Measurements from ENCODE around the gene BAX. TPM values are rescaled to one million over a fixed set of nuclear protein-coding genes. Genes with fewer than 3 reads are reported as not detected.

BAX gene
- total RNA-seq, 1 donor from 2014 or later: 25.5 TPM

GRCh38 chr19:48934837-48935236 lies 19.8 kb upstream of the BAX start:
- no peak for DNase-seq
- Histone ChIP-seq H3K4me1 (peaks cover 16% of the 10 kb centered on the region), H3K27ac (replicated peaks) (no peak overlapping the region), H3K4me3 (no peak overlapping the region), H3K36me3 (no peaks in the 10 kb centered on the region), H3K9me3 (replicated peaks) (no peaks in the 10 kb centered on the region), H3K27me3 (ENCODE audit: low read depth) (no peaks in the 10 kb centered on the region)
- no peak for TF ChIP-seq CTCF (IDR thresholded peaks at IDR 0.05; ENCODE audit: borderline replicate concordance)
- intact Hi-C loops (cut with micrococcal nuclease): no loop called here

- H3K4me1 ChIP-seq: peaks cover 16% of the 10 kb centered on the region
- H3K27me3 ChIP-seq (ENCODE audit: low read depth): no peaks in the 10 kb centered on the region
- no peak for TF ChIP-seq CTCF (IDR thresholded peaks at IDR 0.05; ENCODE audit: borderline replicate concordance)
- intact Hi-C loops (cut with micrococcal nuclease): no loop called here
- H3K9me3 ChIP-seq (replicated peaks): peaks cover 4% of the 10 kb centered on the region
- no peaks in the 10 kb centered on the region for H3K36me3 ChIP-seq
- H3K4me3 ChIP-seq: no peak overlapping the region
- no peak for DNase-seq
- H3K27ac ChIP-seq (replicated peaks): no peak overlapping the region
Observed at GRCh38 chr19:48935864-48936263, 18.8 kb upstream of the BAX start.

- DNase-seq: no peak
- Histone ChIP-seq H3K9me3 (replicated peaks) (peaks cover 8% of the 10 kb centered on the region), H3K36me3 (no peaks in the 10 kb centered on the region), H3K4me3 (no peak overlapping the region), H3K27me3 (ENCODE audit: low read depth) (no peaks in the 10 kb centered on the region), H3K4me1 (peaks cover 11% of the 10 kb centered on the region), H3K27ac (replicated peaks) (no peak overlapping the region)
- no peak for TF ChIP-seq CTCF (IDR thresholded peaks at IDR 0.05; ENCODE audit: borderline replicate concordance)
- intact Hi-C loops (cut with micrococcal nuclease): no loop called here
Observed at GRCh38 chr19:48938256-48938655, 16.4 kb upstream of the BAX start.

- H3K4me1 ChIP-seq: peaks cover 4% of the 10 kb centered on the region
- intact Hi-C loops (cut with micrococcal nuclease): no loop called here
- DNase-seq: no peak
- H3K4me3 ChIP-seq: no peak overlapping the region
- H3K27me3 ChIP-seq (ENCODE audit: low read depth): no peaks in the 10 kb centered on the region
- no peaks in the 10 kb centered on the region for H3K36me3 ChIP-seq
- H3K9me3 ChIP-seq (replicated peaks): peaks cover 8% of the 10 kb centered on the region
- no peak for TF ChIP-seq CTCF (IDR thresholded peaks at IDR 0.05; ENCODE audit: borderline replicate concordance)
- H3K27ac ChIP-seq (replicated peaks): no peak overlapping the region
Observed at GRCh38 chr19:48940902-48941301, 13.8 kb upstream of the BAX start.

- no peak for DNase-seq
Observed at GRCh38 chr19:48943081-48943480, 11.6 kb upstream of the BAX start.

More at GRCh38 chr19:48943081-48943480, 11.6 kb upstream of the BAX start:
- intact Hi-C loops (cut with micrococcal nuclease): no loop called here
- Histone ChIP-seq H3K4me3 (no peak overlapping the region), H3K36me3 (no peaks in the 10 kb centered on the region), H3K9me3 (replicated peaks) (peaks cover 8% of the 10 kb centered on the region), H3K27me3 (ENCODE audit: low read depth) (no peaks in the 10 kb centered on the region), H3K4me1 (no peaks in the 10 kb centered on the region), H3K27ac (replicated peaks) (no peak overlapping the region)
- TF ChIP-seq CTCF (IDR thresholded peaks at IDR 0.05; ENCODE audit: borderline replicate concordance): no peak

Measured in left ventricle myocardium inferior (tissue), 1 donor.